ENCODE results near the gene HAS3.

The HAS3 gene

GRCh38 chr16:69118468-69118867 is 13.0 kb downstream of the HAS3 start:
- DNase-seq, result no peak
- Histone ChIP-seq H3K27me3 (ENCODE audit: insufficient read depth, low read length, poor library complexity) (no peaks in the 10 kb centered on the region), H3K27ac (ENCODE audit: low read length) (no peak overlapping the region), H4K20me1 (ENCODE audit: insufficient read depth, low read length) (peaks cover 72% of the 10 kb centered on the region), H3K4me2 (ENCODE audit: insufficient read depth, low read length) (no peak overlapping the region), H2AFZ (ENCODE audit: low read depth, low read length) (no peak overlapping the region), H3K9ac (ENCODE audit: low read depth, low read length) (no peak overlapping the region), H3K36me3 (ENCODE audit: insufficient read depth, low read length) (peaks cover 87% of the 10 kb centered on the region), H3K4me1 (ENCODE audit: insufficient read depth, low read length) (no peaks in the 10 kb centered on the region), H3K9me3 (ENCODE audit: insufficient read depth, low read length, severe bottlenecking) (no peaks in the 10 kb centered on the region), H3K4me3 (ENCODE audit: low read depth in 1 of 2, low read length in 2 of 2) (no peak overlapping the region), H3K79me2 (ENCODE audit: insufficient read depth, low read length) (peaks cover 39% of the 10 kb centered on the region)
- no peak for ATAC-seq (ENCODE audit: insufficient read depth, low read depth)
- no peak for TF ChIP-seq CTCF (IDR thresholded peaks at IDR 0.05; ENCODE audit: borderline replicate concordance, extremely low read depth, low read length, poor library complexity, severe bottlenecking)
- TF ChIP-seq EZH2 (IDR thresholded peaks at IDR 0.05; ENCODE audit: borderline replicate concordance, low read depth, low read length, severe bottlenecking), result no peak

- no peak overlapping the region for H3K9ac ChIP-seq (ENCODE audit: low read depth, low read length)
- no peak overlapping the region for H3K4me3 ChIP-seq (ENCODE audit: low read depth in 1 of 2, low read length in 2 of 2)
- no peaks in the 10 kb centered on the region for H3K27me3 ChIP-seq (ENCODE audit: insufficient read depth, low read length, poor library complexity)
- no peaks in the 10 kb centered on the region for H3K4me1 ChIP-seq (ENCODE audit: insufficient read depth, low read length)
- H3K79me2 ChIP-seq (ENCODE audit: insufficient read depth, low read length), result peaks cover 45% of the 10 kb centered on the region
- H4K20me1 ChIP-seq (ENCODE audit: insufficient read depth, low read length), result peaks cover 74% of the 10 kb centered on the region
- no peaks in the 10 kb centered on the region for H3K9me3 ChIP-seq (ENCODE audit: insufficient read depth, low read length, severe bottlenecking)
- DNase-seq, result no peak
- H3K27ac ChIP-seq (ENCODE audit: low read length), result no peak overlapping the region
- no peak overlapping the region for H2AFZ ChIP-seq (ENCODE audit: low read depth, low read length)
- TF ChIP-seq CTCF (IDR thresholded peaks at IDR 0.05; ENCODE audit: borderline replicate concordance, extremely low read depth, low read length, poor library complexity, severe bottlenecking) (no peak), EZH2 (IDR thresholded peaks at IDR 0.05; ENCODE audit: borderline replicate concordance, low read depth, low read length, severe bottlenecking) (no peak)
- no peak for ATAC-seq (ENCODE audit: insufficient read depth, low read depth)
- no peak overlapping the region for H3K4me2 ChIP-seq (ENCODE audit: insufficient read depth, low read length)
- H3K36me3 ChIP-seq (ENCODE audit: insufficient read depth, low read length), result peaks cover 83% of the 10 kb centered on the region
Observed at GRCh38 chr16:69118994-69119393, 13.5 kb downstream of the HAS3 start.

- no peak for DNase-seq
Observed at GRCh38 chr16:69119536-69119935, 14.1 kb downstream of the HAS3 start.

More at GRCh38 chr16:69119536-69119935, 14.1 kb downstream of the HAS3 start:
- no peak for ATAC-seq (ENCODE audit: insufficient read depth, low read depth)
- Histone ChIP-seq H3K4me3 (ENCODE audit: low read depth in 1 of 2, low read length in 2 of 2) (no peak overlapping the region), H4K20me1 (ENCODE audit: insufficient read depth, low read length) (peaks cover 74% of the 10 kb centered on the region), H3K27ac (ENCODE audit: low read length) (no peak overlapping the region), H3K4me1 (ENCODE audit: insufficient read depth, low read length) (no peaks in the 10 kb centered on the region), H3K36me3 (ENCODE audit: insufficient read depth, low read length) (peaks cover 83% of the 10 kb centered on the region), H2AFZ (ENCODE audit: low read depth, low read length) (no peak overlapping the region), H3K4me2 (ENCODE audit: insufficient read depth, low read length) (no peak overlapping the region), H3K9ac (ENCODE audit: low read depth, low read length) (no peak overlapping the region), H3K9me3 (ENCODE audit: insufficient read depth, low read length, severe bottlenecking) (no peaks in the 10 kb centered on the region), H3K79me2 (ENCODE audit: insufficient read depth, low read length) (peaks cover 50% of the 10 kb centered on the region), H3K27me3 (ENCODE audit: insufficient read depth, low read length, poor library complexity) (no peaks in the 10 kb centered on the region)
- TF ChIP-seq EZH2 (IDR thresholded peaks at IDR 0.05; ENCODE audit: borderline replicate concordance, low read depth, low read length, severe bottlenecking) (no peak), CTCF (IDR thresholded peaks at IDR 0.05; ENCODE audit: borderline replicate concordance, extremely low read depth, low read length, poor library complexity, severe bottlenecking) (no peak)

Measured in DND-41 (cell line).